HAP-1 (cell line): Measurements from ENCODE around the gene PSG1.
"Not testable (repeated sequence)": the region's sequence is repeated elsewhere in the genome, so short reads cannot be mapped to it uniquely, and the experiment has no call there.

ENCODE experiments used
- DNase-seq, 2 experiments: peaks; one replicate each; pipeline ENCODE4 v3.0.0-alpha.2; 2016 to 2020; ENCODE audit warnings: low spot score in 2 of 2
- H3K27me3 ChIP-seq: fragments of 250-450 bp; sonication (Bioruptor Pico); 2 replicates; pipeline ENCODE4 v1.5.1; 2020; ENCODE audit warnings: low read depth, mild to moderate bottlenecking, moderate library complexity
- H3K36me3 ChIP-seq: fragments of 250-450 bp; sonication (Bioruptor Pico); replicated peaks from 2 replicates; pipeline ENCODE4 v1.5.1; 2020; ENCODE audit warnings: mild to moderate bottlenecking
- H3K4me1 ChIP-seq: fragments of 250-450 bp; sonication (Bioruptor Pico); 2 replicates; pipeline ENCODE4 v1.5.1; 2020; ENCODE audit warnings: mild to moderate bottlenecking
- H3K4me3 ChIP-seq: fragments of 250-450 bp; sonication (Bioruptor Pico); 2 replicates; pipeline ENCODE4 v1.5.1; 2020; ENCODE audit warnings: mild to moderate bottlenecking, moderate library complexity
- H3K9me3 ChIP-seq: fragments of 250-450 bp; sonication (Bioruptor Pico); 2 replicates; pipeline ENCODE4 v1.5.1; 2020; ENCODE audit warnings: mild to moderate bottlenecking, moderate library complexity
- in situ Hi-C: fragments of 300-500 bp; cut with MboI; formaldehyde crosslinking; loops from 3 replicates; pipeline ENCODE4 v1.14.3; 2020; ENCODE audit warnings: low sequenced_read_pairs, inconsistent platforms, mixed read lengths

Gene PSG1

GRCh38 chr19:42872608-42873007, 6.9 kb downstream of the PSG1 start:
- in situ Hi-C loops: no loop called here
- H3K36me3 ChIP-seq: no peaks in the 10 kb centered on the region
- DNase-seq: no peak
- no peaks in the 10 kb centered on the region for H3K4me1 ChIP-seq
- no peaks in the 10 kb centered on the region for H3K9me3 ChIP-seq
- H3K27me3 ChIP-seq: no peaks in the 10 kb centered on the region
- no peak overlapping the region for H3K4me3 ChIP-seq

- Histone ChIP-seq H3K4me1 (no peaks in the 10 kb centered on the region), H3K4me3 (no peak overlapping the region), H3K36me3 (no peaks in the 10 kb centered on the region), H3K9me3 (no peaks in the 10 kb centered on the region), H3K27me3 (no peaks in the 10 kb centered on the region)
- no peak for DNase-seq
- in situ Hi-C loops: no loop called here
These were observed 22.0 kb downstream of the PSG1 start for GRCh38 chr19:42857544-42857867.

GRCh38 chr19:42856866-42857543, 22.5 kb downstream of the PSG1 start:
- DNase-seq: peak in 1 of 2 experiments; percentile 64
- in situ Hi-C loops, H3K9me3 ChIP-seq, H3K4me3 ChIP-seq, H3K36me3 ChIP-seq, H3K4me1 ChIP-seq, H3K27me3 ChIP-seq: not testable (repeated sequence)

- H3K4me1 ChIP-seq, DNase-seq, H3K4me3 ChIP-seq, in situ Hi-C loops, H3K9me3 ChIP-seq, H3K27me3 ChIP-seq, H3K36me3 ChIP-seq: not testable (repeated sequence)
These were observed 24.8 kb downstream of the PSG1 start for GRCh38 chr19:42854745-42855144.

- H3K27me3 ChIP-seq, H3K36me3 ChIP-seq, H3K4me3 ChIP-seq, H3K9me3 ChIP-seq, H3K4me1 ChIP-seq, in situ Hi-C loops, DNase-seq: not testable (repeated sequence)
These were observed 26.3 kb downstream of the PSG1 start for GRCh38 chr19:42853231-42853630.

GRCh38 chr19:42852821-42853220, 26.7 kb downstream of the PSG1 start:
- H3K36me3 ChIP-seq, H3K4me3 ChIP-seq, H3K4me1 ChIP-seq, DNase-seq, H3K9me3 ChIP-seq, H3K27me3 ChIP-seq, in situ Hi-C loops: not testable (repeated sequence)

- H3K4me1 ChIP-seq, H3K36me3 ChIP-seq, DNase-seq, H3K9me3 ChIP-seq, in situ Hi-C loops, H3K4me3 ChIP-seq, H3K27me3 ChIP-seq: not testable (repeated sequence)
These were observed 27.7 kb downstream of the PSG1 start for GRCh38 chr19:42851718-42852280.

GRCh38 chr19:42850981-42851717, 28.4 kb downstream of the PSG1 start:
- no peak overlapping the region for H3K4me3 ChIP-seq
- in situ Hi-C loops: no loop called here
- no peaks in the 10 kb centered on the region for H3K9me3 ChIP-seq
- H3K36me3 ChIP-seq: no peaks in the 10 kb centered on the region
- no peaks in the 10 kb centered on the region for H3K27me3 ChIP-seq
- no peak for DNase-seq
- no peaks in the 10 kb centered on the region for H3K4me1 ChIP-seq

GRCh38 chr19:42846597-42846996, 32.9 kb downstream of the PSG1 start:
- in situ Hi-C loops: no loop called here

GRCh38 chr19:42843631-42844030, 35.9 kb downstream of the PSG1 start:
- H3K27me3 ChIP-seq, H3K4me3 ChIP-seq, in situ Hi-C loops, H3K36me3 ChIP-seq, H3K4me1 ChIP-seq, H3K9me3 ChIP-seq, DNase-seq: not testable (repeated sequence)

More at GRCh38 chr19:42846597-42846996, 32.9 kb downstream of the PSG1 start:
- H3K4me1 ChIP-seq: no peaks in the 10 kb centered on the region
- H3K27me3 ChIP-seq: no peaks in the 10 kb centered on the region
- no peaks in the 10 kb centered on the region for H3K36me3 ChIP-seq
- no peaks in the 10 kb centered on the region for H3K9me3 ChIP-seq
- no peak overlapping the region for H3K4me3 ChIP-seq
- DNase-seq: no peak

- H3K4me1 ChIP-seq, H3K4me3 ChIP-seq, DNase-seq, in situ Hi-C loops, H3K27me3 ChIP-seq, H3K36me3 ChIP-seq, H3K9me3 ChIP-seq: not testable (repeated sequence)
These were observed 46.6 kb downstream of the PSG1 start for GRCh38 chr19:42832746-42833442.

- H3K4me1 ChIP-seq, H3K27me3 ChIP-seq, H3K36me3 ChIP-seq, DNase-seq, H3K4me3 ChIP-seq, H3K9me3 ChIP-seq, in situ Hi-C loops: not testable (repeated sequence)
These were observed 47.4 kb downstream of the PSG1 start for GRCh38 chr19:42832023-42832680.

- Histone ChIP-seq H3K4me3 (no peak overlapping the region), H3K9me3 (no peaks in the 10 kb centered on the region), H3K36me3 (no peaks in the 10 kb centered on the region), H3K4me1 (no peaks in the 10 kb centered on the region), H3K27me3 (no peaks in the 10 kb centered on the region)
- no peak for DNase-seq
- in situ Hi-C loops: no loop called here
These were observed 48.1 kb downstream of the PSG1 start for GRCh38 chr19:42831221-42832019.
